GM23248 (cell line): ENCODE measurements around the gene DUSP7.

Source experiments
- EZH2 ChIP-seq: fragments of 200-600 bp; sonication (generic); IDR thresholded peaks from 2 replicates; pipeline ENCODE4 v1.6.1; 2018; ENCODE audit warnings: antibody characterized with exemption, mild to moderate bottlenecking; ENCODE audit not compliant: insufficient read depth, poor library complexity, severe bottlenecking
- EZH2phosphoT487 ChIP-seq: fragments of 200-600 bp; sonication (generic); IDR thresholded peaks from 2 replicates; pipeline ENCODE4 v1.6.1; 2018; ENCODE audit warnings: antibody characterized with exemption, moderate library complexity, mild to moderate bottlenecking, low read depth; ENCODE audit not compliant: insufficient read depth

- TF ChIP-seq EZH2 (no peak), EZH2phosphoT487 (no peak)
Observed at GRCh38 chr3:52088445-52089367, 32.3 kb upstream of the DUSP7 start.
